Ecto neural progenitor cell (in vitro differentiated cells): ENCODE results near the gene KAT8.

Source experiments
- DNase-seq: peaks from one replicate; pipeline ENCODE4 v3.0.0-alpha.2; 2018; ENCODE audit warnings: low spot score

Gene KAT8

GRCh38 chr16:31108035-31108793 lies 9.2 kb upstream of the KAT8 start, which contains the start of gene BCKDK:
BCKDK (plus strand) TSS chr16:31108386; CDS start chr16:31109224, 838 bp downstream.
- peak; percentile 83 for DNase-seq

- DNase-seq, result no peak
These were observed 8.5 kb upstream of the KAT8 start for GRCh38 chr16:31108794-31109558.

GRCh38 chr16:31109622-31110021 lies 7.8 kb upstream of the KAT8 start:
- no peak for DNase-seq

- no peak for DNase-seq
These were observed 7.1 kb upstream of the KAT8 start for GRCh38 chr16:31110106-31111034.

GRCh38 chr16:31111881-31112466 lies 5.5 kb upstream of the KAT8 start:
- DNase-seq, result no peak

GRCh38 chr16:31112711-31113110 lies 4.8 kb upstream of the KAT8 start:
- DNase-seq, result no peak

GRCh38 chr16:31113121-31114120 lies 4.0 kb upstream of the KAT8 start:
- DNase-seq, result no peak

- DNase-seq, result no peak
These were observed 3.0 kb upstream of the KAT8 start for GRCh38 chr16:31114468-31114867.

GRCh38 chr16:31118223-31119155 lies 1.0 kb downstream of the KAT8 start:
- no peak for DNase-seq

GRCh38 chr16:31120129-31120528 lies 2.7 kb downstream of the KAT8 start:
- DNase-seq, result no peak

GRCh38 chr16:31125844-31126243 lies 8.4 kb downstream of the KAT8 start:
- no peak for DNase-seq

GRCh38 chr16:31127182-31127581 lies 9.7 kb downstream of the KAT8 start:
- DNase-seq, result no peak

GRCh38 chr16:31128711-31129567 lies 11.5 kb downstream of the KAT8 start:
- no peak for DNase-seq

- no peak for DNase-seq
These were observed 12.3 kb downstream of the KAT8 start for GRCh38 chr16:31129568-31130335.

- DNase-seq, result no peak
These were observed 12.9 kb downstream of the KAT8 start for GRCh38 chr16:31130336-31130891.

- no peak for DNase-seq
These were observed 13.4 kb downstream of the KAT8 start for GRCh38 chr16:31130899-31131298.

- no peak for DNase-seq
These were observed 14.0 kb downstream of the KAT8 start for GRCh38 chr16:31131416-31131815.
